HG02852 (cell line): Measurements from ENCODE around the gene TRIM2.
A peak's percentile ranks its signal among the peaks of the same experiment; 100 is the strongest.
"Not testable (repeated sequence)": the region's sequence is repeated elsewhere in the genome, so short reads cannot be mapped to it uniquely, and the experiment has no call there.

Experiments used
- ATAC-seq: cut with Tn5 transposase; IDR thresholded peaks from one replicate; pipeline ENCODE4 v1.9.1; 2021; ENCODE audit warnings: mild to moderate bottlenecking, moderate library complexity; ENCODE audit not compliant: unreplicated experiment

Gene TRIM2

GRCh38 chr4:153189016-153189801, 15.0 kb upstream of the TRIM2 start:
- ATAC-seq, result no peak

GRCh38 chr4:153191795-153192363, 12.4 kb upstream of the TRIM2 start:
- no peak for ATAC-seq

GRCh38 chr4:153197301-153197700, 6.9 kb upstream of the TRIM2 start:
- no peak for ATAC-seq

GRCh38 chr4:153198719-153199118, 5.5 kb upstream of the TRIM2 start:
- ATAC-seq, result no peak

- ATAC-seq, result not testable (repeated sequence)
These were observed 497 bp upstream of the TRIM2 start for GRCh38 chr4:153203746-153204145.

GRCh38 chr4:153204728-153205648, 745 bp downstream of the TRIM2 start:
- ATAC-seq, result no peak

GRCh38 chr4:153205757-153206156, 1.5 kb downstream of the TRIM2 start:
- ATAC-seq, result no peak

- ATAC-seq, result no peak
These were observed 2.3 kb downstream of the TRIM2 start for GRCh38 chr4:153206534-153206933.

GRCh38 chr4:153207027-153207426, 2.8 kb downstream of the TRIM2 start:
- ATAC-seq, result no peak

GRCh38 chr4:153207567-153207966, 3.3 kb downstream of the TRIM2 start:
- ATAC-seq, result no peak

- no peak for ATAC-seq
These were observed 5.2 kb downstream of the TRIM2 start for GRCh38 chr4:153209410-153209809.

GRCh38 chr4:153210727-153211126, 6.5 kb downstream of the TRIM2 start:
- ATAC-seq, result no peak

GRCh38 chr4:153211986-153212728, 7.9 kb downstream of the TRIM2 start:
- ATAC-seq, result no peak

GRCh38 chr4:153212736-153213135, 8.5 kb downstream of the TRIM2 start:
- no peak for ATAC-seq

GRCh38 chr4:153215921-153216320, 11.7 kb downstream of the TRIM2 start:
- ATAC-seq, result no peak

GRCh38 chr4:153216546-153216945, 12.3 kb downstream of the TRIM2 start:
- ATAC-seq, result no peak

- ATAC-seq, result peak; percentile 56
These were observed 13.2 kb downstream of the TRIM2 start for GRCh38 chr4:153217440-153217839.

GRCh38 chr4:153218961-153219360, 14.7 kb downstream of the TRIM2 start:
- no peak for ATAC-seq

GRCh38 chr4:153220682-153221395, 16.6 kb downstream of the TRIM2 start:
- no peak for ATAC-seq
